ENCODE data around the gene FBXO48.
A peak's percentile ranks its signal among the peaks of the same experiment; 100 is the strongest.
"Not testable (repeated sequence)": the region's sequence is repeated elsewhere in the genome, so short reads cannot be mapped to it uniquely, and the experiment has no call there.

The FBXO48 gene

GRCh38 chr2:68456198-68456597, 10.9 kb downstream of the FBXO48 start:
- DNase-seq (ENCODE audit: low spot score in 2 of 2), result no peak
- Mint-ChIP-seq H3K9me3 (no peaks in the 10 kb centered on the region), H3K4me3 (no peak overlapping the region), H3K27ac (no peak overlapping the region), H3K4me1 (peaks cover 7% of the 10 kb centered on the region), H3K36me3 (no peaks in the 10 kb centered on the region)
- ATAC-seq, result no peak

GRCh38 chr2:68454719-68455118, 12.4 kb downstream of the FBXO48 start:
- Mint-ChIP-seq H3K27ac (no peak overlapping the region), H3K4me3 (no peak overlapping the region), H3K4me1 (peaks cover 7% of the 10 kb centered on the region), H3K36me3 (no peaks in the 10 kb centered on the region), H3K9me3 (no peaks in the 10 kb centered on the region)
- DNase-seq (ENCODE audit: low spot score in 2 of 2) (no peak), ATAC-seq (no peak)

- ATAC-seq (peak; percentile 24), DNase-seq (ENCODE audit: low spot score in 2 of 2) (no peak)
- Mint-ChIP-seq H3K27ac (peak overlapping the region; percentile 60), H3K36me3 (no peaks in the 10 kb centered on the region), H3K9me3 (no peaks in the 10 kb centered on the region), H3K4me3 (no peak overlapping the region), H3K4me1 (peaks cover 7% of the 10 kb centered on the region)
Measured at GRCh38 chr2:68453761-68454360, 13.2 kb downstream of the FBXO48 start.

GRCh38 chr2:68452158-68452900, 14.8 kb downstream of the FBXO48 start:
- H3K9me3 Mint-ChIP-seq, result no peaks in the 10 kb centered on the region
- peaks cover 7% of the 10 kb centered on the region for H3K4me1 Mint-ChIP-seq
- ATAC-seq (no peak), DNase-seq (ENCODE audit: low spot score in 2 of 2) (no peak)
- H3K4me3 Mint-ChIP-seq, result no peak overlapping the region
- no peaks in the 10 kb centered on the region for H3K36me3 Mint-ChIP-seq
- no peak overlapping the region for H3K27ac Mint-ChIP-seq

- H3K4me1 Mint-ChIP-seq, result peaks cover 7% of the 10 kb centered on the region
- no peak overlapping the region for H3K27ac Mint-ChIP-seq
- H3K36me3 Mint-ChIP-seq, result no peaks in the 10 kb centered on the region
- peak; percentile 64 for ATAC-seq
- DNase-seq (ENCODE audit: low spot score in 2 of 2), result no peak
- H3K9me3 Mint-ChIP-seq, result no peaks in the 10 kb centered on the region
- no peak overlapping the region for H3K4me3 Mint-ChIP-seq
Measured at GRCh38 chr2:68448671-68449653, 18.1 kb downstream of the FBXO48 start.

GRCh38 chr2:68447118-68447517, 20.0 kb downstream of the FBXO48 start:
- Mint-ChIP-seq H3K9me3 (no peaks in the 10 kb centered on the region), H3K4me3 (no peak overlapping the region), H3K27ac (no peak overlapping the region), H3K4me1 (no peaks in the 10 kb centered on the region), H3K36me3 (no peaks in the 10 kb centered on the region)
- no peak for ATAC-seq
- no peak for DNase-seq (ENCODE audit: low spot score in 2 of 2)

GRCh38 chr2:68446425-68446824, 20.7 kb downstream of the FBXO48 start:
- DNase-seq (ENCODE audit: low spot score in 2 of 2); H3K4me1 Mint-ChIP-seq; H3K36me3 Mint-ChIP-seq; H3K4me3 Mint-ChIP-seq; H3K9me3 Mint-ChIP-seq; ATAC-seq; H3K27ac Mint-ChIP-seq: not testable (repeated sequence)

- Mint-ChIP-seq H3K4me3 (peak overlapping the region; percentile 68), H3K36me3 (no peaks in the 10 kb centered on the region), H3K4me1 (peaks cover 29% of the 10 kb centered on the region), H3K9me3 (no peaks in the 10 kb centered on the region), H3K27ac (no peak overlapping the region)
- no peak for DNase-seq (ENCODE audit: low spot score in 2 of 2)
- no peak for ATAC-seq
Measured at GRCh38 chr2:68441994-68442322, 25.1 kb downstream of the FBXO48 start.

- H3K4me3 Mint-ChIP-seq, result peak overlapping the region; percentile 68
- peaks cover 33% of the 10 kb centered on the region for H3K4me1 Mint-ChIP-seq
- peak overlapping the region; percentile 92 for H3K27ac Mint-ChIP-seq
- DNase-seq (ENCODE audit: low spot score in 2 of 2) (peak; percentile 83 to 90), ATAC-seq (peak; percentile 99)
- H3K9me3 Mint-ChIP-seq, result no peaks in the 10 kb centered on the region
- H3K36me3 Mint-ChIP-seq, result no peaks in the 10 kb centered on the region
Measured at GRCh38 chr2:68441179-68441993, 25.7 kb downstream of the FBXO48 start.

GRCh38 chr2:68438455-68439303, 28.4 kb downstream of the FBXO48 start:
- ATAC-seq, result no peak
- no peak overlapping the region for H3K4me3 Mint-ChIP-seq
- no peak for DNase-seq (ENCODE audit: low spot score in 2 of 2)
- no peaks in the 10 kb centered on the region for H3K36me3 Mint-ChIP-seq
- no peaks in the 10 kb centered on the region for H3K9me3 Mint-ChIP-seq
- no peak overlapping the region for H3K27ac Mint-ChIP-seq
- peaks cover 43% of the 10 kb centered on the region for H3K4me1 Mint-ChIP-seq

GRCh38 chr2:68436270-68436669, 30.8 kb downstream of the FBXO48 start:
- no peaks in the 10 kb centered on the region for H3K36me3 Mint-ChIP-seq
- no peaks in the 10 kb centered on the region for H3K9me3 Mint-ChIP-seq
- no peak overlapping the region for H3K4me3 Mint-ChIP-seq
- DNase-seq (ENCODE audit: low spot score in 2 of 2) (no peak), ATAC-seq (no peak)
- H3K4me1 Mint-ChIP-seq, result peaks cover 51% of the 10 kb centered on the region
- no peak overlapping the region for H3K27ac Mint-ChIP-seq

- H3K27ac Mint-ChIP-seq, result no peak overlapping the region
- H3K4me3 Mint-ChIP-seq, result no peak overlapping the region
- no peaks in the 10 kb centered on the region for H3K36me3 Mint-ChIP-seq
- peaks cover 45% of the 10 kb centered on the region for H3K4me1 Mint-ChIP-seq
- ATAC-seq (no peak), DNase-seq (ENCODE audit: low spot score in 2 of 2) (no peak)
- H3K9me3 Mint-ChIP-seq, result no peaks in the 10 kb centered on the region
Measured at GRCh38 chr2:68435615-68436014, 31.5 kb downstream of the FBXO48 start.

- H3K4me1 Mint-ChIP-seq, result peaks cover 39% of the 10 kb centered on the region
- no peaks in the 10 kb centered on the region for H3K36me3 Mint-ChIP-seq
- no peak for ATAC-seq
- H3K4me3 Mint-ChIP-seq, result no peak overlapping the region
- no peak overlapping the region for H3K27ac Mint-ChIP-seq
- no peak for DNase-seq (ENCODE audit: low spot score in 2 of 2)
- H3K9me3 Mint-ChIP-seq, result no peaks in the 10 kb centered on the region
Measured at GRCh38 chr2:68434981-68435380, 32.1 kb downstream of the FBXO48 start.
